ENCODE results near the gene FAM98B.
"Not testable (repeated sequence)": the region's sequence is repeated elsewhere in the genome, so short reads cannot be mapped to it uniquely, and the experiment has no call there.

The FAM98B gene

GRCh38 chr15:38453971-38454695, at the start of gene FAM98B:
Gene FAM98B, plus strand, starts transcription at chr15:38454127. Its CDS starts 35 bp downstream, at chr15:38454162.
- peak; percentile 81 for DNase-seq (ENCODE audit: low spot score)

DNA sequence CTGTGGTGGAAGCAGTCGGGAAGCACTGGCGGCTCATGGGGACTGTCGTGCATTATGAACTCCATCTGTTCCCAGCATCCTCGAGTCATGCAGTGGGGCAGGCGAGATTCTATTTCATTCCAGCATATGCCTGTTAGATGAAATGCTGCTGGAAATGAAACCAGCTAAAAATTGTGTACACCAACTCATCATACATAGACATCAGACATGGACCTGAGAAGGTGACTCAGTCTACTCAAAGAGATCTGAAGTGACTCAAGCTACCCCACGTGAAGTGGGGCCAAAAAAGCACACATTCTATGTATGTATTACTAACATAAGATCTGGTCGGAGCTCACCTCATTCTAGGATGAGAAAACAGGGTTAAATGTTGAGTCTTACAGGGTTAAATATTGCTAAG, 47.5 kb upstream of the FAM98B start:
- no peak for DNase-seq (ENCODE audit: low spot score)

DNA sequence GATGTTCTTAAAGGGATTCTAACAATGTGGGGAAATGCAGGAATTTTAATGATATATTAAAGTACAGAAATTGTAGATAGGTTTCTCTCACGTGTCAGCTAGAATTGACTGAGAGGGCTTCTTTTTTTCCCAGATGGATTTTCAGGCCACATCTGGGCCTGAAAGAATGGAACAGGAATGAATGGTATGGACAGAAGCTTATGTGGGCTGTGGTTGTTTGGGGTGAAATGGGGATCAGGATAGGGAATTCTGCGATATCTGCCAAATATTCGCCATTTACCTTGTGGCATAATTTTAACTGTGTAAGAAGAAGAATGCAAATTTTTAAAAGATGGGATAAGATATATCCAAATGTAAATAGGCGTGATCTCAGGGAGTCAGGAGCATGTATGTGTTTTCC, 45.4 kb upstream of the FAM98B start:
- no peak for DNase-seq (ENCODE audit: low spot score)

- no peak for DNase-seq (ENCODE audit: low spot score)
Measured at GRCh38 chr15:38411902-38412301, 42.0 kb upstream of the FAM98B start.

DNA sequence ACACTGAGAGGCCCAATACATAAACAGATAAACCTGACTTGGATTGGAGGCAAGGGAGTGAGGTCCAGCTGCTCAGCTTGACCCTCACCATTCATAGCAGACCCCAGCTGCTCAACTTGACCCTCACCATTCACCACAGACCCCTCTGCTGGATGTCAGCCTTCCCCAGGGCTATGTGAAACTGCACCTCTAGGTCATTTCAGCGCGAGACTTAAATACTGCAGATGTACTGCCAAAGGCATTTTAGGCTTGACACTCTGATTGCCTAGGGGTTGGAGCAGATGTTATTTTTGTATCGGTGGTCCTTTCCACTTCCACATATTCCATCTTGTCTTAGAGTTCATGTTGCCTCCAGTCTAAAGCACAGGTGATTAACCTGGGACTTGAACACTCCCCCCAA, 41.5 kb upstream of the FAM98B start:
- no peak for DNase-seq (ENCODE audit: low spot score)

DNA sequence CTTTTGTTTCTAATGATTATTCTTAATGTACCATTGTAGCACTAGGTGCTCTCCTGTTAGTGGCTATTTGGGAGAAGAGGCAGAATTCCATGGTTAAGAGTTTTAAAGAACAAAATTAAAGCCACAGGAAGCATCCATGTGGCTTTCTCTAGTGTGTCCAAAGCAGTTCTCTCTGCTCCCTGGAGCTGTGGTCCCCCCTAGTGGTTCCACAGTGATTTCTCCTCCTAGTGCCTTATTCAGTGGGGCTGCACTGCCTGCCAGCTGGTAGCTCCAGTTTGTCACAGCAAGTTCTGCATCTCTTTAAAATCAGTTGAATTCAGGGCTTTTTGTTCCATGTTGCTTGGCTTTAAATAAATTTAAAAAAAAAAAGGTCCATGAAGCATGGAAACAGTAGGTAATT, 39.6 kb upstream of the FAM98B start:
- DNase-seq (ENCODE audit: low spot score): peak; percentile 64

DNA sequence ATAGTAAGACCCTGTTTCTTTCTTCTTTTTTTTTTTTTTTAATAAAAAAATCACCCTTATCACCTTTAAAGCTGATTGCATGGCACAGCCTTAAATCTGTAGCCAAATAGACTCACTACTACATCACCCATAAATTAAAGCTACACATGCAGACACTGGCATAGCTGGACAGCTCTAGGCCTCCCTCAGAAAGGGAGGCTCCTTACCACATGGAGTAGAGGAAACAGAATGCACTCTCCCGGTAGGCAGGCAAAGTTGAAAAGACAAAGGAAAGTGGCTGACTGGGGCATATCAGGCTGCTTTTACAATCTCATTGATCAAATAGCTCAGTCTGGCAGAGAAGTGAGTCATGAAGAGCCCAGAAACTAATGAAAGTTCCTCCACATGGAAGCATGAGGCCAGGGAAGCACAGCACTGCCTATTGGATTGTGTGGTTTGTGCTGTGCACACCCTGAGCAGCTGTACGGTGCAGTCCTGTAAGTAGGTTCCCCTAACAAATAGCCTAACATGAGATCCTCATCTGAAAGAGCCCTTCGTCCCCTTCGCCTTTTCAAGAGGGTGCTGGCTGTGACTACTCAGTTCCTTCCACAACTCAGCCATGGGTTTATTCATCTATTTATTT, 32.7 kb upstream of the FAM98B start:
- no peak for DNase-seq (ENCODE audit: low spot score)

GRCh38 chr15:38424101-38424552, 29.8 kb upstream of the FAM98B start:
- DNase-seq (ENCODE audit: low spot score): no peak

DNA sequence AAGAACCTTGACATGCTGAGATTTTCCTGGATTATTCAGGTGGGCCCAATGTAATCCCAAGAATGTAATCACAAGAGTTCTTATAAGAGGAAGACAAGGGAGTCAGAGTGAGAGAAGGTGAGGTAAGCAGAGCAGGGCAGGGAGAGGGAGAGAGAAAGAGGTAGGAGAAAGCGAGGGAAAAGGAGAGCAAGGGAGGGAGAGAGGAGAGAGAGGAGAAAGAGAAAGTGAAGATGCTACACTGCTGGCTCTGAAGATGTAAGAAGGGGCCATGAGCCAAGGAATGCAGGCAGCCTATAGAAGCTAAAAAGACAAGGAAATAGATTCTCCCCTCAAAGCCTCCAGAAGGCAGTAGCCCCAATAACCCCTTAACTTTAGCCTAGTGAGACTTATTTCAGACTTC, 28.7 kb upstream of the FAM98B start:
- DNase-seq (ENCODE audit: low spot score): no peak

GRCh38 chr15:38427380-38427779, 26.5 kb upstream of the FAM98B start:
- no peak for DNase-seq (ENCODE audit: low spot score)

DNA sequence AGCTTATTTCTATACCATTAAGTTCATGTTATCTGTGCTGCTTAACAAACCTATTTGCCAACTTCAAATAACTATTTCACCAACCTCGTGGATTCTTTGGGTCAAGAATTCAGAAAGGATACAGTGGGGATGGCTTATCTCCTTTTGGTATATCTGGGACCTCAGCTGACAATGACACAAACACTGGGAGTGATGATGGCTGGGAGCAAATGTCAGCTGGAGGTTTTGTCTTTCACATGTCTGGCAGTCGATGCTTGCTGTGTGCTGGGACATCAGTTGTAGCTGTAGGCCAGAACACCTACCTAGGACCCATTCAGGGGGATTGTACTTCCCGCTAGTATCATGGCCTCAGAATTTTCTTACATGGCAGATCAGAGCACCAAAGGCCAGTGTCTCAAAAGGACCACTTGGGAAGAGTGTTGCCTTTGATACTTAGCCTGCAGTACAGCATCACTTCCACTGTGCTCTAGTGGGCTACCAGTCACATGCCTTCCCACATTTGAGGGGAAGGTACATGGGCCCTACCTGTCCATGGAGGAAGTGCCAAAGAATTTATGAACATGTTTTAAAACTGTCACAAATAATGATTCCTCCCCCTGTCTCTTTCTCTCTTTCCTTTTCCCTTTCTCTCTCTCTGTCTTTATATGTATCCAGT, 23.7 kb upstream of the FAM98B start:
- no peak for DNase-seq (ENCODE audit: low spot score)

DNA sequence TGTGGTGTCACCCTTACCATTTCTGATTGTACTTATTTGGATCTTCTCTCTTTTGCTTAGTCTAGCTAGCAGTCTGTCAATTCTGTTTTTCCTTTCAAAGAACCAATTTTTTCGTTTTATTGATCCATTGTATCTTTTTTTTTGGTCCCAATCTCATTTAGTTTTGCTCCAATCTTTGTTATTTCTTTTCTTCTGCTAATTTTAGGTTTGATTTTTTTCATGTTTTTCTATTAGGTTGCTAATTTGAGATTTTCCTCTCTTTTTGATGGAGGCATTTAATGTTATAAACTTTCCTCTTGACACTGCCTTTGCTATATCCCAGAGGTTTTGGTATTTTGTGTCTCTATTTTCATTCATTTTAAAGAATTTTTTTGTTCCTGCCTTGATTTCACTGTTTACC, 16.9 kb upstream of the FAM98B start:
- no peak for DNase-seq (ENCODE audit: low spot score)

DNA sequence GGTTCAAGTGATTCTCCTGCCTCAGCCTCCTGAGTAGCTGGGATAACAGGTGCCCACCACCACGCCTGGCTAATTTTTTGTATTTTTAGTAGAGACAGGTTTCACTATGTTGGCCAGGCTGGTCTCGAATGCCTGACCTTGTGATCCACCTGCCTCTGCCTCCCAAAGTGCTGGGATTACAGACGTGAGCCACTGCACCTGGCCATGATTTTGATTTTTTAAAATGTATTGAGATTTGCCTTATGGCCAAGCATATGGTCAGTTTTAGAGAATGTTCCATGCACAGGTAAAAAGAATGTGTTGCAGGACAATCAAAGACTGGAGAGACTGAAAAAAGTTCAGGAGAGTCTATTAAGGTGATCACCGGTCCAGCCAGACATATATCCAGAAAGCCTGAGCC, 16.3 kb upstream of the FAM98B start:
- not testable (repeated sequence) for DNase-seq (ENCODE audit: low spot score)

DNA sequence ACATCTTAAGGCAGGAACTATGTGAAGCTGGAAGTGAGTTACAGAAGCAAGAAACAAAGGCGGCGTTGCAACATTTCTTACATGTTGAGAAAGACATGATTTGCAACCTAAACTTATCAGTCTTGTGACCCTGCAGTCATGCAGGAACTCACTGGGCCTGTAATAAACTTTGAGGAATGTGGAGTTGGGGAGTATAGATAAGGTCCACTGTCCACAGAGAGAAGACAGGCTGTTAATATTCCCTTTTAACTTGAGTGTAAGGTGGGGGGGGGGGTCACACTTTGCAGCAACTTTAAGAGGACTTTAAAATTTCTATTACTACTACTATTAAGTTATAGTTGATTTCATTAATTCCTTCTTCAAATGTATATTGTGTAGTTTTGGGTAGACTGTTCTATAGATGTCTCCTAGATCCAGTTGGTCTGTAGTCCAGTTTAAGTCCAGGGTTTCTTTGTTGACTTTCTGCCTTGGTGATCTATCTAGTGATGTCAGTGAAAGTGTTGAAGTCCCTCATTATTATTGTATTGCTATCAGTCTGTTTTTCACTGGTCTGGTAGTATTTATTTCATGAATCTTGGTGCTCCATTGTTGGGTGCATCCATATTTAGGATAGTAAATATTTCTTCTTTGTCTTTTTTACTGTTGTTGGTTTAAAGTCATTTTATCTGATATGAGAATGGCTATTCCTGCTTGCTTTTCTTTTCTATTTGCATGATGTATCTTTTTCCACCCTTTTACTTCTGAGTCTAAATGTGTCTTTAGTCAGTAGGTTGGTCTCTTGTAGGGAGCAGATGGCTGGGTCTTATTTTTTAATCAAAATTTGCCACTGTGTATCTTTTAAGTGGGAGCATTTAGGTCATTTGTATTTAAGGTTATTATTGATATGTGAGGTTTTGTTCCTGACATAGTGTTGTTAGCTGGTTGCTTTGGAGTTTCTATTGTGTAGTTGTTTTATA, 15.6 kb upstream of the FAM98B start:
- no peak for DNase-seq (ENCODE audit: low spot score)

DNA sequence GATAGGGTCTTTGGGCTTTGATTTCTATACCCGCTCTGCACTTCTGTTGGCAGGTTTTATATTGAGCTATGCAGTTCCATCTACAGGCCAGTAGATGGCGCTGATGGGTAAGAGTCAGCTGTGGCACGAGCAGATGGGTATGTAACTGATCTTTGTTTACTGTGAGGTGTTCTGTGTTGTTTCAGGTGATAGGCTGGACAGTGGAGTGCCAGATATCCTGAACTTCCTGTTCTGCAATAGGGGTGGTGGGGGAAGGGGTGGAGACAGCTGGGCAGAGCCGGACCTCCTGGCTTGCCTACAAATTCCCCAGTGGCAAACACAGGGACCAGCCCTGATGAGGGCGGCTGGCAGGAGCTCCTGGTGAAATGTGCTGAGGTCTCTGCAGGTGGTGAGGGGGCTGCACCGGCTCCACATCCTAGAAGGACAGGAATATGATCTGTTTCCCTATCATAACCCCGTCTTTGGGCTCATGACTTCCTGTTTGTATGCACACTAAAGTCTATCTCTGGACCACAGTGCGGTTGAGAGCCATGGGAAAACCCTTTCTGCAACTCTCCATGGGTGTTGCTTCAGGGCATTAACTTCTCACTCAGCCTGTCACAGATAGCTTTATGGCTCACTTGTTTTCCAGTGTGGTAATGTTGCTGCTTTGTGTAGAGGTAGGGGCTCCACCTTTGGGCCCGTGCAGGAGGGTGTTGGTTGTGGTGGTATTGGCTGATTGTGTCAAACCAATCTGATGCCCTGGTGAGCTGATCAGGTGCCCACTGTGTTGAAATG, 13.4 kb upstream of the FAM98B start:
- peak; percentile 62 for DNase-seq (ENCODE audit: low spot score)

DNA sequence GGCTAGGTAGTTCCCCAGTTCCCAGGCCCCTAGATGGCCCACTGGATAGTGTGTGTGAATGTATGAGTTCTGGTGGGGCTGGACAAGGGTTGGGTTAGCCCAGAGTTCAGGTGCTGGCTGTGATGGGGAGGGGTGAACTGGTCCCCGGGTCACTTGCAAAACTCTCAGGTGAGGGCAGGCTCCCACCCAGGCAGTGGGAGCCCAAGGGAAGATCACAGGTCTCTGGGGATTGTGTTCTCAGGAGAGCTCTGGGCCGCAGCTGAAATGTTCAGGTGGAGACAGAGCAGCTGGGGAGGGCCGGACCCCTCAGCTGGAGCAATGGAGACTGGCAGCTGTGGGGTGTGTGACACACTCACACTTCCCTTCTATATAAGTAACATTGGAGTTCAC, 12.8 kb upstream of the FAM98B start:
- no peak for DNase-seq (ENCODE audit: low spot score)

DNA sequence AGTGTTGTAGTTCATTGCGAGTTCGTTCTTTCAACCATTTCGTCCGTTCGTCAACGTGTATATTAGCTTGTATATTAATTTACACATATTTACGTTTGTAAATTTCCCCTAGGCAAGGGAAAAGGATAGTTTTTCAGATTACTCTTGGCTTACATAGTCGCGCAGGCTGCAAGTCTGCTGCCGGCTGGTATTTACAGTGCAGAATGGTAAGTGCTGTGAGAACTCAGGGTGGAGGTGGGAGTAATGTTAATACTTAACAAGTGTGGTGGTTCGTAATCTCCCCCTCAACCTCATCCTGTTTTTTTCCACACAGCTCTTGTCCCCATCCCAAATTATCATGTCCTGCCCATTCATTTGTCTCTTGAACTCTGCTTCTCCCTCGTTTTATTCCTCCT, 766 bp downstream of the FAM98B start:
- no peak for DNase-seq (ENCODE audit: low spot score)

DNA sequence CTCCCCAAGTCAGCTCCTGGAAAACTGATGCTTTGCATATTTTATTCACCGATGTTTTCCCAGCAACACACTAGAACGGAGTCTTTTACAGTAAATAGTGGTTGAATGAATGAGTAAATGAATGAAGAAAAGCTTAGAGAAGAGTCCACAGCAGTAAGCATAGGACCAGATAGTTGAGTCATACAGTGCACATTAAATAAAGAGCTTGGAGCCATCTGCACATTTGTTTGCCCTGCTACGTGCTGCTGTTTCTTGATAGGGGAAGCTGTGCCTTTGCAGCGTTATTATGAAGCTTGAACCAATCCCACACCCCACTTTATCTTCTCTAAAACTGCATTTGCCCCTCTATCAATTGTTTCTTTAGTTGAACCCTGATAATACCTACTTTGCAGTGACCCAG, 1.2 kb downstream of the FAM98B start:
- DNase-seq (ENCODE audit: low spot score): peak; percentile 30

- no peak for DNase-seq (ENCODE audit: low spot score)
Measured at GRCh38 chr15:38458646-38459045, 4.7 kb downstream of the FAM98B start.

DNA sequence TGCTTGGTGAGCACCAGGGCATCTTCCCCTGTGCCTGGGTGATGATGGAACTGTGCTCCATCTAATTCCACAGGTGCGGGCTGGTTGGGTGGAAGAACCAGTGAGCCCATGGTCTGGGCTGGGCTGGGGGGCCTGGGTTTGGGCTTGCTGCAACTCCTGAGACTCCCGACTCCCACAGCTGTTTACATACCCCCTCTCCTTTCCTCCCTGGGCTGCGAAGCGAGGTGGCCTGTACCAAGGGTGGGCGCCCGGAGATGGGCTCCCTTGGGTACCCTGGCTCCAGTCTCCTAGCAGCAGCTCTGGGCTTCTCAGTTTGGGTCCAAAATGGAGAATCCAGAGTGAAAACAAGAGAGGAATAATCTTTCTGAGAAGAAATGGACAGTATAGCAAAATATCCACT, 5.6 kb downstream of the FAM98B start:
- no peak for DNase-seq (ENCODE audit: low spot score)

GRCh38 chr15:38460543-38460942, 6.6 kb downstream of the FAM98B start:
- no peak for DNase-seq (ENCODE audit: low spot score)
